HL-60/S4 (cell line): ENCODE data around the gene CDKAL1.

Experiments used
- in situ Hi-C: fragments of 300-500 bp; cut with MboI; formaldehyde crosslinking; loops from 2 replicates; pipeline ENCODE4 v1.14.3; 2022; ENCODE audit warnings: low sequenced_read_pairs

The CDKAL1 gene

DNA sequence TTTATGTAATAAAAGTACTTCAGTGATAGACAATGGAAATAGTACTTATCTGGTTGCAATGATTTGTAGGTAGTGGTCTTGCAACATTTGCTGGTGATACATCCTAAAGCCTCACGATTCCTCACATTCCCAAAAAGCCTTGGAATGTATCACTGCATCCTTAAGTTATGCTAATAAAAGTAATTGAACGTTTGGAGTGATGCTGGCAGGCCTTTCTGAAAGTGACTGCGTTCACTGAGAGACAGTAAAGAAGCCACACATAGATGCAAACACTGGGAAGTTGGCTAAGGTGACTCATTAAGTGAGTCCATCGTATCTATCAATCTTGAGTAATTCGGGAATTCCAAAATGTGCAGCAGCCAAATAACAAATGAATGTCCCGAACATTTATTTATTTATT, 615.2 kb downstream of the CDKAL1 start:
- in situ Hi-C loops = no loop called here

DNA sequence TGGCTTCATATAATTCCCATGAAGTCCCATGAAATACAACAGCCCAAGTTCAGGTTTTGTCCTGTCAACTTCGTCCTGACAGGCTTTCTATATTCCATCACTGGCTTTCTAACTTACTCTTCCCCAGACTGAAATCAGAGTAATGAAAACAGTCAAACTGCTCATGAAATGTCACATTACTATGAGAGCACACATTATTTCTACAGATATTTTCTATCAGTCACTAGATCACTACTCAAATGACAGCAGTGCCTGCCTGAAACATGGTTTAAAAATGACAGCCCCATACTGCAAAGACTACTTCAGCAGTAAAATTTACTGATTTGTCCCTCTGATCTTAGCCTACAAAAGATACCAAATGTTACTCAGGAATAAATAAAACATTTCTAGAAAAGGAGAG, 616.4 kb downstream of the CDKAL1 start:
- in situ Hi-C loops = no loop called here

DNA sequence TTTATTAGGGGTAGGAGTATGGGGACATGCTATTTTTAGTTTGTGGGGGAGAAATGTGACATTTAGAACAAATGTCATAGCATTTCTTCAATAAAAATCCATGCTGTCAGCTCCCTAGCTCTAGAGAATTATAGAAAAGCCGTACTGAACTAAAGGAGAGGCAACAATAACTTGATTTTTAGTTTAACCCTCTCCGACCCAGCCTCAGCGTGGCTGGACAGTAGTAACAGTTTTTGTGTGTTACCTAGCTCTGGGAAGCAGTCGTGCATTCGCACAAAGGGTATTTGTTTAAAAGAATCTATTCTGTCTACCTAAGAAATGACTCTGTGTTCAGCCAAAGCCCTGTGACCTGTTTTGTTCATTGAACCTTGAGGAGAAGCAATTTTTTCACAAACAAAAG, 616.9 kb downstream of the CDKAL1 start:
- in situ Hi-C loops = no loop called here

DNA sequence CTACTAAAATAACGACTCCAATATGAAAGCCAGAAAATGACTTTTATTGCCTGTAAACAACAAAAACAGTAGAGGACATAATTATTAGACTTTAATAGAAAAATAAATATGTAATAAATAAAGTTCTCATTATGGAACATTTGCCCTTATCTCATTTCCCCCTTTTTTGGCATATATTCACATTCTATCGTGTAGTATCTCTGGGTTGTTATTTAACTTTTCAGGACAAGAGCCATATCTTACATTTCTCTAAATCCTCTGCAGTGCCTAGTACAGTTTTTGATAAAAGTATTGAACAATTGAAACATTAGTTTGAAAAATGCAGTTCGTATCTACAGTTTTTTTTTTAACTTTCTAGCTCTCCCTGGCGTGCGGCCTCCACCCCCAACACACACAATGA, 617.3 kb downstream of the CDKAL1 start:
- in situ Hi-C loops = no loop called here

DNA sequence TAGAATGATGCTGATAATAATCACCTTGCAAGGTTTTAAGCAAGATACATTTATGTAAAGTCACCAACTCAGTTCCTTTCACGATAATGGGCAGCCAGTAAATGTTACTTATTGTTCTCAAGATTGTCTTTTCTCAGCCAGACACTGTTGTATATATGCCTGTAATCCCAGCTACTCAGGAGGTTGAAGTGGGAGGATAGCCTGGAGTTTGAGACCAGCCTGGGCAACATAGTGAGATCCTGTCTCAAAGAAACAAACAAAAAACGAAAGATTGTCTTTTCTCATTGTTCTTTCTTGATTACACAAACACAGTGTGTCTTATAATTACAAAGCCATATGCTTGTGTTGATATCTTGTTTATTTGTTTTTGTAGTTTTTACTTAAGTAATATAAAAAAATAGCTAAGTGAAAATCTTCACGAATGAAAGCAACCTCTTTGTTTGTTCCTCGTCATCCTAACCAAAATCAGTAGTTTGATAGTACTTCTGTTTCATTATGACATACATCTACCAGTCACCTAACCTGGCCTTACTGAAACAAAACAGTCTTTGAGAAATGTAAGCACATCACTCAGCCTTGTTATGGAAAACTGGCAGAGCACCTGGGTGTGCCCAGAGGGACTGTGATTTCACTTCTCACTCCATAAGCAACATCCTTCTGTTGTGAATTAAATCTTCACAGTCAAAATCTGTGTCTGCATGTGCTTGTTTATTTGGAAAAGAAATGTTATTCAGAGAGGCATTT, 623.1 kb downstream of the CDKAL1 start:
- in situ Hi-C loops = no loop called here

DNA sequence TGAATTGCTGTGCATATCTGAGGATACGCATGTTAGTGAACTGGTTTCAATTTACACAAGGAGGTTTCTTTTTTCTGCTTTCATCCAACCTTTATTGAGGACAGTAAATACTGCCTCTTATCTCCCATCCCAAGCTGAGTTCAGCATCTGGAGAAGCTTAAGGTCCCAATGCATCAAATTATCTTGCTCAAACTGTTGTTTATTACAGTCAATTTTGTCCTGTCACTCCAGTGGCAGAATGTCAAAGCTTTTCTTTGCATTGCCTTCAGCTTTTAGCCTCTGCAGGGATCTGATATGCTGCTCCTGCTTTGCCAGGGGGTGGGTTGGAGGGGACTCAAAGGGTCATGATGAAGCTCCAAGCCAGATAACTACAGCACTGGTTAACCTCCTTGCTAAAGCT, 623.9 kb downstream of the CDKAL1 start:
- in situ Hi-C loops = no loop called here

DNA sequence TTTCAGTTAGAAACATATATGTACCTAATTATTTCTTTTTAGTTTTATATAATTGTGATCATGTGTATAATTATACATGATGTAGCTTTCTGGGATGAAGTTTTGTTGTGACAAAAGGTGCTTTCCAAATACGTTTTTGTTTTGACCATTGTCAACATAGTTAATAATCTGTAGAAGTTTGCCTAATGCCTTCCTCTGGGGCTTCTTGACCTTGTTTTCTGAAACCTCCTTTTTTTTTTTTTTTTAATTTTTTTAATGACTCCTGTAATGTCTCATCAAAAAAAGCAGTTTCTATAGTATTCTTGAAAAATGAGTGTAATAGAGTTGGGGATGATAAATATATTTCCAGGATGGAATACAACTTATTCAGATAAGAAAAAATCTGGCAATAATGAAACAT, 624.6 kb downstream of the CDKAL1 start:
- in situ Hi-C loops = no loop called here

DNA sequence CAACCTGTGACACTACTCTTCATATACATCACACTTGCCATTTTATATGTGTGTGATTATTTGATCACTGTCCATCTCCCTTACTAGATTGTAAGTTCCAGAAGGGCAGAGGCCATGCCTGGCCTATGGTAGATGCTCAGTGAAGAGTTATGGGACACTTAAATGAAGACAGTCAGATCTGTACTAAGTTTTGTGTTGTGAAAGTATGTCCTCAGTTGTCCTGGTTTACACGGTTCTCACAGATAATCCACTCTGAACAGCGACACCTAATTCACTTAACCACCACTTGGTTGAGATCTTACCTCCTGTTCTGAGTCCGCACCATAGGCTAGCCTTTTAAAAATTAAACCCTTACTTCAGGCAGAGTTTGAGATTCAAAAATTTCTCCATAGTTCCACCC, 625.2 kb downstream of the CDKAL1 start:
- in situ Hi-C loops = no loop called here

DNA sequence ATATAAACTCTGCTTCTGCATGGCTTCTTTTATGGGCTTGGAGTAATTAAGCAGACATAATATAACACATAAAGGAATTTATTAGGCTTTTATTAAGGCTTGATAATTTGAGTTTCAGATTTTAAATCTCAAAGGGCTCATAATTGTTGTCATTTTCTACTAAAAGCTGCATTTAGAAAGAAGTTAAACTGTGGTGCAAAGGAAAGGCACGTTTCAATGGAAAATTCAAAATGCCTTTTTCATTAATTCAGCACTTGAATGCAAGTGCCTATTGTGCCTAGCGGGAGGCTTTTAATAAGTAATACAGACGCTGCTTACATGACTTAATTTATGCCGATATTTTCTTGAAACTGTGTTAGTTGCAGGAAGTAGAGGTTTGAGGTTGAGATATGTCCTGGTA, 627.5 kb downstream of the CDKAL1 start:
- in situ Hi-C loops = no loop called here

DNA sequence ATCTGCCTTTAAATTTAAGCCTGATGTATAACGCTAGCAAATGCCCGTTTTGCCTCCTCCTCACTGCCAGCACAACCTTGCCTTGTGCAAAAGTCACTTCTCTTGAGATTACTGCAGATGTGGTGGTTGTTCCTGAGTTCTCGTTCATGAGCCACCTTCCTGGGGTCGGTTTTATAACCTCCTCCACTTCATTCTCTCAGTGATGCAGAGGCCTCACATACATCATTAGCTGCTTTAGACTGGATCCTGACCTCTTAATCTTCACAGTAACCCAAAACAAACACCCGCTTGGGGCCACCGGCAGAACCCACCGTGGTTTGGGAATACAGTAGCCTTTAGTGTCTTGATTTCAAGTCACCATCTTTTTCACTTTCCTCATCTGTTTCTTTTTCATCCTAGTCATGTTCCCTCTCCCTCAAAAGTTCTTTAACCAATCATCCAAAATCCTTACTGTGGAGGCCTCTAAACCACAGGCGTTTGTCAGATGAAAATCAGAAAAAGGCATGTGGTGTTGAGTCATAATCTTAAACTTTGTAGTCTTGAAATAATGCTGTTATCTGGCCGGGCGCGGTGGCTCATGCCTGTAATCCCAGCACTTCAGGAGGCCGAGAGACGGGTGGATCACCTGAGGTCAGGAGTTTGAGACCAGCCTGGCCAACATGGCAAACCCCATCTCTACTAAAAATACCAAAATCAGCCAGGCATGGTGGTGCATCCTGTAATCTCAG, 629.0 kb downstream of the CDKAL1 start:
- in situ Hi-C loops = no loop called here

DNA sequence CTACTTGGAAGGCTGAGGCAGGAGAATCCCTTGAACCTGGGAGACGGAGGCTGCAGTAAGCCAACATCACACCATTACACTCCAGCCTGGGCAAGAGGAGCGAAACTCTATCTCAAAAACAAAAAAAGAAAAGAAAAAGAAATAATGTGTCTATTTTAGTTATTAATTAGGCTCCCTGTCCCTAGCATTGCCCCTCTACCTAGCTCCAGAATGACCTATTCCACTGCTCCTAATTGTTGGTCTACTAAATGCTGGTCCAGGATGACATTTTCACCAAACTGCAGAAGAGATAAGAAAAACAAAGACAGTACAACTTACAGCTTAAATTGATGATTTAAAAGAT, 629.6 kb downstream of the CDKAL1 start:
- in situ Hi-C loops = no loop called here

DNA sequence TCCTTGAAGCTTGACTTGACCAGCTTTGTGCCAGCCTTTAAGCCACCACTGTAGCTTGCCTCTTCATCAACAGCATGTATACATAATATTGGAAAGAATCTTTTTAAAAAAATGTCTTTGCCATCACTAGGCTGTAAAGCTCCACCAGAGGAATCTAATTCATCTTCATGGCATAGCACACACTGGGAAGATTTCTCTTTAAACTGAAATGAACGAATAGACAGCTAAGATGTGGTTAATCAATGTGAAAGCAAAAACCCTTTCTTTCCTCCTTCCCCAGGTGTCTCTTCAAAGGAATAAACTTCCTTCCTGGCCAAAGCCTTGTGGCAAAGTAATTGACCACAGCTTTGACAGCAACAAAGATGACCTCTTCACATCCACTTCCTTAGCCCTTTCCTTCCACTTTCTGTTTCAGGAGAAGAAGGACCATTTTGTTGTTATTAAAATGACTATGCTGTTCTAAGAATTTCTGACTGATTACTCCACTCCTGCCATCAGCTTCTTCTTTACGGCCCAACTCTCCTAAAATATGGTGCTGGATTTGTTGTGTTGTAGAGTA, 630.6 kb downstream of the CDKAL1 start:
- in situ Hi-C loops = no loop called here

DNA sequence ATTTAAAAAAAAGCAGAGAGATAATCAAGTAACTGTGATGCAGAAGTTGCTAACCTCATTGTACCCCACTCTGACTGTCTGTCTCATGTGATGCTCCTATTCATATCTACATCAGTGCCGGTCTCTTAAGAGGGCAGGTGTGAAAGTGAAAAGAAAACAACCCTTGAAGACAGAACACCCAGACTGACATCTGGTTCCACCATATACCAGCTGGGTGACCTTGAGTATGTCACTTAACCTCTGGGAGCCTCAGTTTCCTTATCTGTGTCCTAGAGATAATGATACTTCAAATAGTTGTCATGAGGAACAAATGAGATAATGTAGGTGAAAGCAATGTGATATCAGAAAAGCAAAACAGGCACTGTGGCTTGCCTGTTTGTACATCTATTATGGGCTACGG, 632.5 kb downstream of the CDKAL1 start:
- in situ Hi-C loops = no loop called here

DNA sequence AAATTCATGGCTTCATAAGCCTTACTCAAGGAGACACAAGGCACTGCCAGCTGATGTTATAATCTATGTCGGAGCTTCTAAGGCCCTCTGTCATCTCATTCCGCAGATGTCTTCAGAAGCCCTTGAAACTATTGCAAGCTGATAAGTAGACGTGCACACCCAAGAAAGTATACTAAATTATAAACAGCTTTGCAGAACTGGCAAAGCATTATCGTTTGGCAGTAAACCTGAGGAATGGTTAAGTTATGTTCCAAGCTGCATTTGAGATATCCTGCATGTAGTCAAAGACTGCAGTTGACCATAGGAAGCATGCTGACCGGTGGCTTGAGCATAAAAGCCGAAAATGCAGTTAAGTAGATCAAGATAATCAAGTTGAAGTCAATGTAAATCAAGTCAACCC, 633.5 kb downstream of the CDKAL1 start:
- in situ Hi-C loops = no loop called here

DNA sequence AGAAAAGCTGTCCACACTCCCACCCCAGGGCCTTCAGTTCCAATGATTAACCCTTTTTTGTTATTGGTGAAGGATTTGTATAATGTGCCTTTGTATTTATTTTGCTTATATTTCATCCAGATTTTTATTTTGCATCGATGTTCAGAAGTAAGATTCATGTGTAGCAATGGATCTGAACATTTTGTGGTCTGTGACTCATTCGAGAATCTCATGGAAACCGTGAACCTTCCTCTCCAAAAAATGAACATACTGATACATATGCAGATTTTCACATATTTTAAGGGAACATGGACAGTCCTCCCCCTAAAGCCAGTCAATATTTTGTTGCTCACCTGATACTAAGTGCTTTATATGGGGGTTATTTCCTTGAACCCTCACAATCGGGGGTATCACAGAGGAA, 637.5 kb downstream of the CDKAL1 start:
- in situ Hi-C loops = no loop called here

DNA sequence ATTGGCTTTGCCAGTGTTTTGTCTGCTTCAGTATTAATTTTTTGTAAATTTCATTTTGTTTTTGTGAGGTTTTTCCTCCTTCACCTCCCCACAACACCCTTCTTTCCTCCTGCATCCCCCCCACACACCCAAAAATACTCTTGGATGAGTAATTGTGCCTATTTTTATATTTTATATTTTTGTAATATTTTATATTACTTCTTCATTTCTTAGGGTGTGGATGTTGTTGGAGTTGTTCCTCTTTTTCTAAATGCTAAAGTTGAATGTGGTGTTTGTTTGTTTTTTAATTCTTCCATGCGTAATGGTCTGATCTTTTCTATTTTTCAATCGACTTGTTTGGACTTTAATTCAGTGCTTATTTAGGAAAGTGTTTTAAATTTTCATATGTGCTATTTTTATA, 638.8 kb downstream of the CDKAL1 start:
- in situ Hi-C loops = no loop called here

DNA sequence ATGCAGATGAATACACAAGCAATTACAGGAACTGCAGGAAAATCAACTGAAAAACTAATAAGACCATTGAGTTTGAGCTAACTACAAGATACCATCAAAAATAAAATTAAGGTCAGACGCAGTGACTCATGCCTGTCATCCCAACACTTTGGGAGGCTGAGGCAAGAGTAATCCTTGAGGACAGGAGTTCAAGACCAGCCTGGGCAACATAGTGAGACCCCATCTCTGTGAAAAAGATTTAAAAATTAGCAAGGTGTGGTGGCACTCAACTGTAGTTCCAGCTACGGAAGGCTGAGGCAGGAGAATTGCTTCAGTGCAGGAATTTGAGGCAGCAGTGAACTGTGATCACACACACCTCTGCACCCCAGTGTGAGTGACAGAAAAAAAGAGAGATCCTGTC, 639.4 kb downstream of the CDKAL1 start:
- in situ Hi-C loops = no loop called here

DNA sequence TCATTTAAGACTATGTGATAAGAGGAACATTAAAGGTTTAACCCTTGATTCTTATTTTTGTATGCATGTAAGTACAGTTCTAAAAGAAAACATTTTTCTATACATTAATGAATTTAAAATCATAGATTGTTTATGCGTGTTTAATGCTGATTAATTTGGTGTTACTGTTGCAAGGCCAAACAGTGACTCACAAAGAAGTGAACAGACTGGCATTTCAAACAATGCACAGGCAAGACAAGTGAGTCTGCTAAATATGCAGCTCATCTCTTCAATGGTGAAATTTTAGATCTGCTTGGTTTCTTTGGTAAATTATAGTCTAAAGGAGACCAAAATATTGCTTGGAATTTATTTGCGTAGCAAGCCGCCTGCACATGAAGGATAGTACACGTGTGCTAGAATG, 641.9 kb downstream of the CDKAL1 start:
- in situ Hi-C loops = no loop called here

DNA sequence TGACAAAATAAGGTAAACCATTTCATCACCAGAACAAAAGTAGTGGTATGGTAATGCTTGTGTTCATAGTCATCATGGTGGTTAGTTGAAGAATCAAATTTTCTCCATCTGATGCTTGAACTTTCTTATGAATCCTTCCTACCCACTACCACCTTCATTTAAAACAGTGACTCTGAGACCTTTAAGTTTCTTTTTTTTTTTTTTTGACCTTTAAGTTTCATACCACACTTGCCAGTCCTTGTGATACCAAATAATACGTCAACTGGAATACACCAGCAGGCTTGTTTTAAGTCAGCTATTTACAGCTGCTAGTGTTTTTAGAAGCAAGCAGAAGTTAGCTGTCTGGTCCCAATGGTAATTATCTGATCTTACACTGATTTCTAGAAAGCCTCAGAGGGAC, 645.9 kb downstream of the CDKAL1 start:
- in situ Hi-C loops = no loop called here

DNA sequence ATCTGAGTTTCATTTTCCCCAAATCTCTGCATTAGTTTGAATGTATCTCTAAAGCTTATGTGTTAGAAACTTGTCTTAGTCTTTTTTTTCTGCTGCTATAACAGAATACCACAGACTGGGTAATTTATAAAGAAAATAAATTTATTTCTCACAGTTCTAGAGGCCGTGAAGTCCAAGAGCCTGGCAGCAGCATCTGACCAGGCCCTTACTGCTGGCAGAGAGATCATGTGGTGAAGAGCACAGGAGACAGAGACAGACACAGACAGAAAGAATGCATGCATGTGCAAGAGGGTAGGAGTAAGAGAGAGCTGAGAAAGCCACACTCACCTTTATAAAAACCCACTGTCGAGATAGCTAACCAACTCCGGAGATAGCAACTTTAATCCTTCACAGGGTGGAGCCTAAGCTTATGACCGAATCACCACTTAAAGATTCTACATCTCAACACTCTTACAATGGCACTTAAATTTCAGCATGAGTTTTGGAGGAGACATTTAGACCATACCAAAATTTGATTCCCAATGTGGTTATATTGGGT, 646.6 kb downstream of the CDKAL1 start:
- in situ Hi-C loops = no loop called here

DNA sequence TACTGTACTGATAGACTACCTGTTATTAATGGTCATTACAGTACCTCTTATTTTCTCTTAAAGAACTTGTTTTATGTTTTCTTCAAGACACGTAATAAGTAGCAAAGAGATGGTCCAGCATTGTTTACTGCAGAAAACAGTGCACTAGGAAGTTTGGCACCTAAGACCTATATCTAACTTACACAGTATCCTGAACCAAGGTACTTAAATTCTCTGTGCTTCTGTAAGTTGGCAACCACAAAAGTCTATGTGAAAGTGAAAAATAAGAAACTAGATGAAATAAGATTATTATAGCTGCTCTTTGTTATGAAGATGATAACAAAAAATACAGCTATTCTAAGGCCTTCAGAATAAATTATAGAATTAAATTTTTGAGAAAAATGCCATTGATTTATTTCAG, 647.6 kb downstream of the CDKAL1 start:
- in situ Hi-C loops = no loop called here

DNA sequence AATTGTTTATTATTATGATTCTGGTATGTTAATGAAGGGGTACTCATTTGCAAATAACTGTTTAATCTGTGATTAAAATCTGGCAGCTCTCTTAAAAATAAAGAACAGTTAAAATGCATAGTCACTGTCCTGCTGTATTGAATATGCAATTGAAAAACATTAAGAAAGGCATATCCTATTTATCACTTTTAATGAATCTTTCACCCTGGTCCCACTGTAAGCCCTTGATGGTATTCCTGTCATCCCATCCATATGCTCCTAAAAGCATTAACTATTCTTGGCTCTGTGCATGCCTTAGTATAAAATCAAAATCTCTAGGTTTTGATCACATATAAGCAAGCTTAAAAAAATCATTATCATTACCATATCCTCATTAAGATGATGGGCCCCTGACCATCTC, 648.3 kb downstream of the CDKAL1 start:
- in situ Hi-C loops = no loop called here
